ENCODE measurements around the gene DCUN1D5. TPM values are rescaled to one million over a fixed set of nuclear protein-coding genes. Genes with fewer than 3 reads are reported as not detected.
A peak's percentile ranks its signal among the peaks of the same experiment; 100 is the strongest.

Gene DCUN1D5
- total and polyA plus RNA-seq, 9 of the 15 experiments (the other 6 are each of a cell fraction or from before 2014, with no cell fraction given) = 38.4 to 242 (median 115) TPM

DNA sequence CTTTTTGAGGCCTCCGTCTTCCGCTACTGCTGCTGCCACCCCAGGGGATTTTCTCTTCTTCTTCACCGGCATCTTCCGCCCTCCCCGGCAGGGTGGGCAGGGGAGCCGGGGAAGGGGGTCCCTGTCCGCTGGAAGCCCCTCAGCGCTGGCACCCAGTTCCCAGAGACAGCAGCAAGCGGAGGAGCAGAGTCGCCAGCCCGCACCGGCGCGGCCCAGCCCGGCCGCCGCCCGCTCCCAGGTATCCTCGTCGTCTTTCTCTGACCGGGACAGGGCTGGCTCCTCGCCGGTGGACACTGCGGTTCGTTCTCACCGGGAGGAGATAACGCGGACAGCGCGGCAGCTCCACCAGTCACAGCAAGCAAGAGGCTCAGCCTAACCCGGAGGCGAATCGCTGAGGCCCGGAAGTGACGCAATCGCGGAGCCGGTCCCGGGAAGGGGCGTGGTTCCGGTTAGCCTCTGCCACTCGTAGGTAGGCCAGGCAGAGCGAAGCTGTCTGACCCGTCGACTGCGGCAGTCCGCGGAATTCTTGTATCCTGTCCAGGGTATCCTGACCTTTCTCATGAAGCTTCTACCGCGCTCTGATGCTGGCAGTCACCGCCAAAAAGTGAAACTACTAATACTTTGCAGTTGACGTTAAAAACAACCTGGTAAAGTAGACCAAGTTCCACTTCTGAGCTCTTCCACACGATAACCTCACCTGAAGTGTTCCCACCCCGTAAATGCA is at the start of gene DCUN1D5 (continued):
- TF ChIP-seq, protein P1, sequence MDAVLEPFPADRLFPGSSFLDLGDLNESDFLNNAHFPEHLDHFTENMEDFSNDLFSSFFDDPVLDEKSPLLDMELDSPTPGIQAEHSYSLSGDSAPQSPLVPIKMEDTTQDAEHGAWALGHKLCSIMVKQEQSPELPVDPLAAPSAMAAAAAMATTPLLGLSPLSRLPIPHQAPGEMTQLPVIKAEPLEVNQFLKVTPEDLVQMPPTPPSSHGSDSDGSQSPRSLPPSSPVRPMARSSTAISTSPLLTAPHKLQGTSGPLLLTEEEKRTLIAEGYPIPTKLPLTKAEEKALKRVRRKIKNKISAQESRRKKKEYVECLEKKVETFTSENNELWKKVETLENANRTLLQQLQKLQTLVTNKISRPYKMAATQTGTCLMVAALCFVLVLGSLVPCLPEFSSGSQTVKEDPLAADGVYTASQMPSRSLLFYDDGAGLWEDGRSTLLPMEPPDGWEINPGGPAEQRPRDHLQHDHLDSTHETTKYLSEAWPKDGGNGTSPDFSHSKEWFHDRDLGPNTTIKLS (IDR thresholded peaks at IDR 0.05; ENCODE audit: borderline replicate concordance, low read depth) = peak; percentile 35; the same call in 1 of the 2 replicates
- TF ChIP-seq E2F6 (IDR thresholded peaks at IDR 0.05; ENCODE audit: borderline replicate concordance in 1 of 2, extremely low read depth in 1 of 2, insufficient read depth in 1 of 2, insufficient read length in 1 of 2, low read depth in 1 of 2, low read length in 1 of 2, poor library complexity in 1 of 2, severe bottlenecking in 1 of 2) (peak; percentile 59 to 67), SAP30 (IDR thresholded peaks at IDR 0.05; ENCODE audit: borderline replicate concordance, insufficient read depth, low read depth, low read length, poor library complexity, severe bottlenecking) (peak; percentile 32), SIN3A (IDR thresholded peaks at IDR 0.05; ENCODE audit: borderline replicate concordance in 2 of 2, control insufficient read depth in 1 of 2, low read depth in 2 of 2, low read length in 2 of 2) (no peak; a peak in 1 of 4 replicates), ZNF175 (CRISPR knock-in tag; IDR thresholded peaks at IDR 0.05; ENCODE audit: low read depth) (no peak), ARID1B (IDR thresholded peaks at IDR 0.05) (peak; percentile 9; the same call in 1 of the 2 replicates), POLR2H (tag; IDR thresholded peaks at IDR 0.05; ENCODE audit: low read depth) (peak; percentile 81; the same call in 1 of the 2 replicates), STAG1 (CRISPR knock-in tag; IDR thresholded peaks at IDR 0.05; ENCODE audit: borderline replicate concordance) (no peak), ZKSCAN8 (CRISPR knock-in tag; IDR thresholded peaks at IDR 0.05) (no peak), EHMT2 (IDR thresholded peaks at IDR 0.05) (peak; percentile 69)
- TF ChIP-seq, protein P2, sequence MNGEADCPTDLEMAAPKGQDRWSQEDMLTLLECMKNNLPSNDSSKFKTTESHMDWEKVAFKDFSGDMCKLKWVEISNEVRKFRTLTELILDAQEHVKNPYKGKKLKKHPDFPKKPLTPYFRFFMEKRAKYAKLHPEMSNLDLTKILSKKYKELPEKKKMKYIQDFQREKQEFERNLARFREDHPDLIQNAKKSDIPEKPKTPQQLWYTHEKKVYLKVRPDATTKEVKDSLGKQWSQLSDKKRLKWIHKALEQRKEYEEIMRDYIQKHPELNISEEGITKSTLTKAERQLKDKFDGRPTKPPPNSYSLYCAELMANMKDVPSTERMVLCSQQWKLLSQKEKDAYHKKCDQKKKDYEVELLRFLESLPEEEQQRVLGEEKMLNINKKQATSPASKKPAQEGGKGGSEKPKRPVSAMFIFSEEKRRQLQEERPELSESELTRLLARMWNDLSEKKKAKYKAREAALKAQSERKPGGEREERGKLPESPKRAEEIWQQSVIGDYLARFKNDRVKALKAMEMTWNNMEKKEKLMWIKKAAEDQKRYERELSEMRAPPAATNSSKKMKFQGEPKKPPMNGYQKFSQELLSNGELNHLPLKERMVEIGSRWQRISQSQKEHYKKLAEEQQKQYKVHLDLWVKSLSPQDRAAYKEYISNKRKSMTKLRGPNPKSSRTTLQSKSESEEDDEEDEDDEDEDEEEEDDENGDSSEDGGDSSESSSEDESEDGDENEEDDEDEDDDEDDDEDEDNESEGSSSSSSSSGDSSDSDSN (IDR thresholded peaks at IDR 0.05; ENCODE audit: borderline replicate concordance in 1 of 2, low read depth in 2 of 2, low read length in 2 of 2) = peak; percentile 60 to 94; a peak in 3 of 4 replicates
- TF ChIP-seq, protein P3, sequence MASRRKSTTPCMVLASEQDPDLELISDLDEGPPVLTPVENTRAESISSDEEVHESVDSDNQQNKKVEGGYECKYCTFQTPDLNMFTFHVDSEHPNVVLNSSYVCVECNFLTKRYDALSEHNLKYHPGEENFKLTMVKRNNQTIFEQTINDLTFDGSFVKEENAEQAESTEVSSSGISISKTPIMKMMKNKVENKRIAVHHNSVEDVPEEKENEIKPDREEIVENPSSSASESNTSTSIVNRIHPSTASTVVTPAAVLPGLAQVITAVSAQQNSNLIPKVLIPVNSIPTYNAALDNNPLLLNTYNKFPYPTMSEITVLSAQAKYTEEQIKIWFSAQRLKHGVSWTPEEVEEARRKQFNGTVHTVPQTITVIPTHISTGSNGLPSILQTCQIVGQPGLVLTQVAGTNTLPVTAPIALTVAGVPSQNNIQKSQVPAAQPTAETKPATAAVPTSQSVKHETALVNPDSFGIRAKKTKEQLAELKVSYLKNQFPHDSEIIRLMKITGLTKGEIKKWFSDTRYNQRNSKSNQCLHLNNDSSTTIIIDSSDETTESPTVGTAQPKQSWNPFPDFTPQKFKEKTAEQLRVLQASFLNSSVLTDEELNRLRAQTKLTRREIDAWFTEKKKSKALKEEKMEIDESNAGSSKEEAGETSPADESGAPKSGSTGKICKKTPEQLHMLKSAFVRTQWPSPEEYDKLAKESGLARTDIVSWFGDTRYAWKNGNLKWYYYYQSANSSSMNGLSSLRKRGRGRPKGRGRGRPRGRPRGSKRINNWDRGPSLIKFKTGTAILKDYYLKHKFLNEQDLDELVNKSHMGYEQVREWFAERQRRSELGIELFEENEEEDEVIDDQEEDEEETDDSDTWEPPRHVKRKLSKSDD (conservative IDR thresholded peaks at IDR 0.05; ENCODE audit: low read length) = no peak
